ENCODE results near the gene CEP112.

DNA sequence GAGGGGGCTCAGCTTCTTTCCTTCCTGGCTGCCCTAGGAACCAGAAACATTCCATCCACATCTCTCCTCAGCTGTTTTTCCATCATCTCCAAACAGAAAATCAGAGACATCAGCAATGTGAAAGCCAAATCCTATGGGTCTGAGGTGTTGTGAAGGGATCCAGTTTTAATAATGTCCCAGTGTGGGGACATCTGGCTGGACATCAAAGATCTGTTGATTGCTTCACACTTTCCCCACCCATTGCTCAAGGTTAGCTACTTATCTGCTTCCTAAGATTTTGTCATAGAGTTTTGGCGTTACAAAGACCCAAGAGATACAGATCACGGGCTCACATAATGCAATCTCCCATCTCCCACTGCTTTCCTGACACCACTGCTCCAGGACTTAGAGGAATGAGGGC is 582.6 kb downstream of the CEP112 start:
- TF ChIP-seq CTCF (IDR thresholded peaks at IDR 0.05) = no peak
- TF ChIP-seq POLR2A (IDR thresholded peaks at IDR 0.05) = no peak
